ENCODE data around the gene RBM22.

- TF ChIP-seq CREB1 (IDR thresholded peaks at IDR 0.05; ENCODE audit: low read depth) (no peak), TAF1 (IDR thresholded peaks at IDR 0.05; ENCODE audit: low read depth) (no peak), FOXM1 (IDR thresholded peaks at IDR 0.05; ENCODE audit: borderline replicate concordance, low read depth) (no peak), EP300 (IDR thresholded peaks at IDR 0.05; ENCODE audit: borderline replicate concordance) (no peak), YY1 (IDR thresholded peaks at IDR 0.05; ENCODE audit: low read depth) (no peak), NFIC (IDR thresholded peaks at IDR 0.05) (no peak), ZBTB7A (IDR thresholded peaks at IDR 0.05; ENCODE audit: low read depth) (no peak), REST (IDR thresholded peaks at IDR 0.05; ENCODE audit: low read depth) (no peak), MAX (IDR thresholded peaks at IDR 0.05) (no peak), TCF12 (IDR thresholded peaks at IDR 0.05; ENCODE audit: low read depth) (no peak), RAD21 (IDR thresholded peaks at IDR 0.05; ENCODE audit: low read depth) (no peak), CEBPB (IDR thresholded peaks at IDR 0.05) (no peak), EGR1 (IDR thresholded peaks at IDR 0.05) (no peak)
- TF ChIP-seq, protein P1, sequence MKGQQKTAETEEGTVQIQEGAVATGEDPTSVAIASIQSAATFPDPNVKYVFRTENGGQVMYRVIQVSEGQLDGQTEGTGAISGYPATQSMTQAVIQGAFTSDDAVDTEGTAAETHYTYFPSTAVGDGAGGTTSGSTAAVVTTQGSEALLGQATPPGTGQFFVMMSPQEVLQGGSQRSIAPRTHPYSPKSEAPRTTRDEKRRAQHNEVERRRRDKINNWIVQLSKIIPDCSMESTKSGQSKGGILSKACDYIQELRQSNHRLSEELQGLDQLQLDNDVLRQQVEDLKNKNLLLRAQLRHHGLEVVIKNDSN (IDR thresholded peaks at IDR 0.05) = no peak
Measured at GRCh38 chr5:150671509-150672236, 29.2 kb downstream of the RBM22 start.
